HepG2 (cell line): ENCODE measurements around the gene FOXN3. TPM values are rescaled to one million over a fixed set of nuclear protein-coding genes. Genes with fewer than 3 reads are reported as not detected.

Experiments used
- AGO1 ChIP-seq: fragments of 200-400 bp; formaldehyde crosslinking; IDR thresholded peaks from 2 replicates; pipeline ENCODE4 v1.6.1; 2017; ENCODE audit warnings: mild to moderate bottlenecking, low read depth, low read length, moderate library complexity; ENCODE audit not compliant: poor library complexity, severe bottlenecking
- FOSL2 ChIP-seq: sonication (generic); formaldehyde crosslinking; IDR thresholded peaks from 2 replicates; pipeline ENCODE4 v1.4.0; 2020; ENCODE audit warnings: missing genetic modification reagents
- HOXA3 ChIP-seq: sonication (generic); formaldehyde crosslinking; IDR thresholded peaks from 2 replicates; pipeline ENCODE4 v1.5.0; 2020; ENCODE audit warnings: missing genetic modification reagents
- HOXA7 ChIP-seq: sonication (generic); formaldehyde crosslinking; IDR thresholded peaks from 2 replicates; pipeline ENCODE4 v1.8.1; 2022; ENCODE audit warnings: mild to moderate bottlenecking, missing genetic modification reagents, moderate library complexity
- KAT7 ChIP-seq: IDR thresholded peaks from 2 replicates; pipeline ENCODE4 v1.6.1; 2018; ENCODE audit warnings: borderline replicate concordance, missing compliant biosample characterization
- PHF8 ChIP-seq: sonication (generic); formaldehyde crosslinking; IDR thresholded peaks from 2 replicates; pipeline ENCODE4 v1.5.0; 2020; ENCODE audit warnings: missing genetic modification reagents
- RARA ChIP-seq: IDR thresholded peaks from 2 replicates; pipeline ENCODE4 v1.6.1; 2016; ENCODE audit warnings: missing genetic modification reagents, missing compliant biosample characterization
- RBM22 ChIP-seq: fragments of 200-400 bp; formaldehyde crosslinking; optimal IDR thresholded peaks from 2 replicates; pipeline ENCODE3; 2017; ENCODE audit warnings: mild to moderate bottlenecking, low read length, moderate library complexity
- REXO4 ChIP-seq: sonication (generic); formaldehyde crosslinking; IDR thresholded peaks from 2 replicates; pipeline ENCODE4 v1.8.0; 2022; ENCODE audit warnings: missing genetic modification reagents, mild to moderate bottlenecking, borderline replicate concordance
- RFXANK ChIP-seq: IDR thresholded peaks from 2 replicates; pipeline ENCODE4 v1.6.1; 2016
- SALL1 ChIP-seq: sonication (generic); formaldehyde crosslinking; IDR thresholded peaks from 2 replicates; pipeline ENCODE4 v1.8.0; 2022; ENCODE audit warnings: mild to moderate bottlenecking, missing genetic modification reagents
- ZKSCAN1 ChIP-seq: fragments of 150-350 bp; IDR thresholded peaks from 2 replicates; pipeline ENCODE4 v1.6.1; 2014; ENCODE audit warnings: low read length
- ZNF121 ChIP-seq: sonication (generic); formaldehyde crosslinking; IDR thresholded peaks from 2 replicates; pipeline ENCODE4 v1.5.0; 2020; ENCODE audit warnings: mild to moderate bottlenecking, missing genetic modification reagents
- ZNF276 ChIP-seq: sonication (generic); formaldehyde crosslinking; IDR thresholded peaks from 2 replicates; pipeline ENCODE4 v1.4.0; 2020; ENCODE audit warnings: mild to moderate bottlenecking, low read depth, missing genetic modification reagents
- ZNF510 ChIP-seq: sonication (generic); formaldehyde crosslinking; IDR thresholded peaks from 2 replicates; pipeline ENCODE4 v1.4.0; 2020; ENCODE audit warnings: low read depth, mild to moderate bottlenecking, missing genetic modification reagents
- ZNF574 ChIP-seq: sonication (generic); formaldehyde crosslinking; IDR thresholded peaks from 2 replicates; pipeline ENCODE4 v1.4.0; 2020; ENCODE audit warnings: missing genetic modification reagents
- ZNF749 ChIP-seq: sonication (generic); formaldehyde crosslinking; IDR thresholded peaks from 2 replicates; pipeline ENCODE4 v1.8.0; 2022; ENCODE audit warnings: mild to moderate bottlenecking, missing genetic modification reagents, moderate library complexity, borderline replicate concordance
- polyA plus RNA-seq, 8 experiments: library from polyadenylated mRNA; depleted of rRNA in 3 of 8; stranded (reverse) in 7 of 8; unstranded in 1 of 8; fragments of >200 nt; fragmentation: Illumina TruSeq in 4 of 8; extraction: Trizol in 4 of 8; gene quantifications; 2 replicates each; pipeline versions ENCODE4 v1.2.1 to v1.2.3, GENCODE V29; 2011 to 2016; ENCODE audit warnings: low read depth in 4 of 8, missing spikeins in 1 of 8, mixed read lengths in 1 of 8; ENCODE audit not compliant: insufficient read depth in 1 of 8
- total RNA-seq, 5 experiments: library from RNA; depleted of rRNA; stranded (reverse); fragments of >200 nt; fragmentation: Illumina TruSeq; extraction: Trizol; gene quantifications; 2 replicates each; pipeline ENCODE4 v1.2.3, GENCODE V29; 2016; ENCODE audit warnings: low read depth in 1 of 5

FOXN3 gene
- total and polyA plus RNA-seq, 2 of the 13 experiments (the other 11 are each of a cell fraction or from before 2014, with no cell fraction given), result 32.4 to 70.2 TPM

- TF ChIP-seq ZNF574 (CRISPR knock-in tag) (no peak), ZNF510 (CRISPR knock-in tag) (no peak), ZNF121 (CRISPR knock-in tag) (no peak), RARA (CRISPR knock-in tag) (no peak), PHF8 (CRISPR knock-in tag) (no peak), ZKSCAN1 (no peak), HOXA3 (CRISPR knock-in tag) (0 out of 2 replicates have a peak, but pooled peaks have one; percentile 15), REXO4 (CRISPR knock-in tag) (no peak), AGO1 (no peak), SALL1 (CRISPR knock-in tag) (peak; percentile 30; the same call in 1 of the 2 replicates), RBM22 (peak; percentile 14), FOSL2 (CRISPR knock-in tag) (0 out of 2 replicates have a peak, but pooled peaks have one; percentile 10), ZNF276 (CRISPR knock-in tag) (no peak), RFXANK (CRISPR knock-in tag) (no peak), ZNF749 (CRISPR knock-in tag) (no peak), HOXA7 (no peak), KAT7 (CRISPR knock-in tag) (0 out of 2 replicates have a peak, but pooled peaks have one; percentile 30)
These were observed 30.7 kb downstream of the FOXN3 start (continued) for GRCh38 chr14:89386212-89386886.
